HTERT RPE-1 (cell line): ENCODE results near the gene ZNF227.
"Not testable (repeated sequence)": the region's sequence is repeated elsewhere in the genome, so short reads cannot be mapped to it uniquely, and the experiment has no call there.

Experiments
- in situ Hi-C: fragments of 300-500 bp; cut with MboI; formaldehyde crosslinking; loops from 4 replicates; pipeline ENCODE4 v1.14.3; 2020; ENCODE audit warnings: low sequenced_read_pairs

Gene ZNF227

DNA sequence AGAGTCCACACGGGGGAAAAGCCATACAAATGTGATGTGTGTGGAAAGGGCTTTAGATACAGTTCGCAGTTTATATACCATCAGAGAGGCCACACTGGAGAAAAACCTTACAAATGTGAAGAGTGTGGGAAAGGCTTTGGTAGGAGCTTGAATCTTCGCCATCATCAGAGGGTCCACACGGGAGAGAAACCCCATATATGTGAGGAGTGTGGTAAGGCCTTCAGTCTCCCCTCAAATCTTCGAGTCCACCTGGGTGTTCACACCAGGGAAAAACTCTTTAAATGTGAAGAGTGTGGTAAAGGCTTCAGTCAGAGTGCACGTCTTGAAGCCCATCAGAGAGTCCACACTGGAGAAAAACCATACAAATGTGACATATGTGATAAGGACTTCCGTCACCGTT, 24.1 kb downstream of the ZNF227 start:
- in situ Hi-C loops = no loop called here

DNA sequence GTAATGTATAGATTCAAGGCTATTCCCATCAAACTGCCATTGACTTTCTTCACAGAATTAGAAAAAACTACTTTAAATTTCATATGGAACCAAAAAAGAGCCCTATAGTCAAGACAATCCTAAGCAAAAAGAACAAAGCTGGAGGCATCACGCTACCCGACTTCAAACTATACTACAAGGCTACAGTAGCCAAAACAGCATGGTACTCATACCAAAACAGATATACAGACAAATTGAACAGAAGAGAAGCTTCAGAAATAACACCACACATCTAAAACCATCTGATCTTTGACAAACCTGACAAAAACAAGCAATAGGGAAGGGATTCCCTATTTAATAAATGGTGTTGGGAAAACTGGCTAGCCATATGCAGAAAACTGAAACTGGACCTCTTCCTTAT, 40.0 kb downstream of the ZNF227 start:
- in situ Hi-C loops = not testable (repeated sequence)

DNA sequence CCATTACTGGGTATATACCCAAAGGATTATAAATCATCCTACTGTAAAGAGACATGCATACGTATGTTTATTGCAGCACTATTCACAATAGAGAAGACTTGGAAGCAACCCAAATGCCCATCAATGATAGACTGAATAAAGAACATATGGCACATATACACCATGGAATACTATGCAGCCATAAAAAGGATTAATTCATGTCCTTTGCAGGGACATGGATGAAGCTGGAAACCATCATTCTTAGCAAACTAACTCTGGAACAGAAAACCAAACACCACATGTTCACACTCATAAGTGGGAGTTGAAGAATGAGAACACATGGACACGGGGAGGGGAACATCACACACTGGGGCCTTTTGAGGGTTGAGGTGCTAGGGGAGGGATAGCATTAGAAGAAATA, 41.1 kb downstream of the ZNF227 start:
- in situ Hi-C loops = not testable (repeated sequence)

DNA sequence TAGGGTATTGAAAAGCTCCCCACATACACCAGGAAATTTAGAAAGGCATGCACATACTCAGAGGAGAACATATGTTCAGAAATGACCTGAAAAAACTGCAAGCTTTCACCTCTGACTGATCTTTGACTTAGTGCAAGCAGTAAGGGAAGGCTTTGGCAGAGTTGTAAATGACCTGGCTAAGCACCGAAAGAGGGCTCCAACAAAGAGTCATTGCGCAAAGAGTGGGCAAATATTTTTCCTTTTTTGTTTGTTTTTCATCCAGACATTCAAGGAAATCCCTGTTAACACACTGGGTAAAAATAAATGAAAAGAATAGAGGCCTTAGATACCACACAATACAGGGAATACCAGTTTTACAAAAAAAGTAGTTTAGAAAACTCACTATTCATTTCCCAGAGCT, 42.2 kb downstream of the ZNF227 start:
- in situ Hi-C loops = no loop called here

DNA sequence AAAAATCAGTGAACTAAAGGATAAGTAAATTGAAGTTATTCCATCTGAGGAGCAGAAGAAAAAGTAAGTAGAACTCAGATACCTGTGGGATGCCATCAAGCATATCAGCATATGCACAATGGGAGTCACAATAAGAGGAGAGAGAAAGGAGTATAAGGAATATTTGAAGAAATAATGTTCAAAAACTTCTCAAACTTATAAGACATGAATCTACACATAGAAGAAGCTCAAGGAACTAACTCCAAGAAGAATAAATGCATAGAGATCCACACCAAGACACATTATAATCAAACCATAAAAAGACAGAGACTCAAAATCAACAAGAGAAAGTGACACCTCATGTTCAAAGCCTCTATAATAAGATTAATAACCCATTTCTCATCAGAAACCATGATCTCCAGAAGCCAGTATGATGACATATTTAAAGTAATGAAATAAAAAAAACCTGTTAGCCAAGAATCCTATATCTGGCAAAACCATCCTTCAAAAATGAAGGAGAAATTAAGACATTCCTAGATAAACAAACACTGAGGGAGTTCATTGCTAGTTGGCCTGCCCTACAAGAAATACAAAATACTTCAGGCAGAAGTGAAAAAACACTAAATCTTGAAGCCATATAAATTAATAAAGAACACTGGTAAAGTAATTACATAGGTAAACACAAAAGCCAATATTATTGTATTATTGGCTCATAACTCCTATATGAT, 43.5 kb downstream of the ZNF227 start:
- in situ Hi-C loops = no loop called here

DNA sequence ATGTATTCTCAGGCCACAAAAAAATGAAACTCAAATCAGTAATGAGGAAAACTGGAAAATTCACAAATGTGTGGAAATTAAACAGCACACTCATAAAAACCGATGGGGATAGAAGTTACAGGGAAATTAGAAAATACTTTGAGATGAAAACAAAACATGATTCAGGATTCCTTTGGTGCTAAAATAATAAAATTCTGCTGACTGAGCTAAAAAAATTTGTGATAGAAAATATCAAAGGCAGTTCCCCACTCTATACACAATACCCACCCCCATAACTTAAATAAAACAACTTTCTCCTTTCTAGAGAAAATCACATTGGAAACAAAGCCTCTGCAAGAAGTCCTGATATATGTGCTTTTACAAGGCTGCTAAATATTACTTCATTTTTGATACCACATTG, 45.8 kb downstream of the ZNF227 start:
- in situ Hi-C loops = no loop called here

DNA sequence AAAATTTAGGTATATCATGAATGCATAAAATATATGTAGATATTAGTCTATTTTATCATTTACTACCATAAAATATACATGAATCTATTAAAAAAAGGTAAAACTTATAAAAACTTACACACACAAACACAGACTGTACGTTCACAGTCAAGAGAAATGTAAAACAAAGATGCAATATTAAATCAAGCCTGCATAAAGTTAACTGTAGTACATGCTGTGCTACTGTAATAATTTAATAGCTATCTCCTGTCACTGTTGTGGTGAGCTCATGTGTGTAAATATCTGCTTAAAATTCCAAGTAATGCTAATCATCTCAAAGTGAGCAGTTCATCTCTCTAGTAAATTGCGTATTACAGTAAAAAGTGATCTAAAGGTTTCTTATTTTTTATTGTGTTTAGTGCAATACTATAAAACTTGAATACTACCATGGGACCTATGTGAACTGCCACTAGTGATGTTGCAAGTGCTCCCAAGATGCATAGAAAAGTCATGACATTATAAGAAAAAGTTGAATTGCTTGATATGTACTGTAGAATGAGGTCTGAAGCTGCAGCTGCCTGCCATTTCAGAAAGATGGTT, 46.6 kb downstream of the ZNF227 start:
- in situ Hi-C loops = no loop called here

DNA sequence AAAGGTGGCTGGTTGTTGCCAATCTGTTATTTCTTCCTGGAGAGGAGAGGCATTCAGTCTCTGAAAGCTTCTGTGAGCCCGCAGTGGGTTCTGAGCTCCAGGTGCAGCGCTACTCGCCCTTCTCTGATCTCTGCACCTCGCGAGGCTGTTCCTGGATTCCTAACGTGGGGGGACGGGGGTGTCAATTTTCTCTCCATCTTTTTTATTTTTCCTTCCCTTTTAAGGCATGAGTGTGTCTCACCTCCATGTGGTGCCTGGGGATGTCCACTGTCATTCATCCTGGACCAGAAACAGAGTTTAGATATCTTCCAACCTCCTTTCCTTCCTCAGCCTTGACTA, 48.0 kb downstream of the ZNF227 start:
- in situ Hi-C loops = no loop called here

DNA sequence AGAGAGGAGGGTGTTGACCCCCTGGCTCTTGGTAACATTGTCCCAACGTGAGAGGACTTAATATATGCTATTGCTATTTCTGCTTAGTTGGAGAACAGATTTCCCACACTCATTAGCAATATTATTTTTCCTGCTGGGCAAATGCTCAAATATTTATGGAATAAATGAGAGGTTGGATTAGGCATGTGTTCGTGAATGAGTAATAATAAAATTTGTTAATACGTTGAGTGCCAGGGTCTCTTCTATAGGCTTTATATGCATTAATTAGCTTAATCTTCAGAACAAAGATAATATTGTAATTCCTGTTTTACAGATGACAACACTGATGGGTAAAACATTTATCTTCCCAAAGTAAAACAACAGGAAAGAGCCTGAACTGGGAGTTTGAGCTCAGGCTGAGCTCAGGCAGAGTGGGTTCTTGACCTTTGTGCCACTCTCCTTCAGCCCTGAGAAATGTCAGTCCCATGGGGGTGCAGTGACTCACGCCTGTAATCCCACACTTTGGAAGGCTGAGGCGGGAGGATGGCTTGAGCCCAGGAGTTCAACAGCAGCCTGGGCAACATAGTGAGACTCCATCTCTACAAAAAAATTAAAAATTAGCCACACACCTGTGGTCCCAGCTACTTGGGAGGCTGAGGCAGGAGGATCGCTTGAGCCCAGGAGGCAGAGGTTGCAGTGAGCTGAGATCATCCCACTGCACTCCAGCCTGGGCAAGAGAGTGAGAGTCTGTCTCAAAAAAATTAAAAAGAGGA, 48.5 kb downstream of the ZNF227 start:
- in situ Hi-C loops = no loop called here

DNA sequence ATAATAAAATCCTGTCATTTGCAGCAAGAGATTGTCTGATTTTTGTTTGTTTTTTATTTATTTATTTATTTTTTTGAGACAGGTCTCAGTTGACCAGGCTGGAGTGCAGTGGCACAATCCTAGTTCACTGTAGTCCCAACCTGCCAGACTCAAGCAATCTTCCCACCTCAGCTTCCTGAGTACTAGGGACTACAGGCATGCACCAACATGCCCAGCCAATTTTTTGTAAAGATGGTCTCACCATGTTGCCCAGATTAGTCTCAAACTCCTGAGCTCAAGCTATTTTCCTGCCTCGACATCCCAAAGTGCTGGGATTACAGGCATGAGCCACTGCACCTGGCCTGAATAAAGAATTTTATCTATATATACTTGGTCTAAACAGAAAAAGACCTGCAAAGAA, 65.0 kb downstream of the ZNF227 start:
- in situ Hi-C loops = no loop called here

DNA sequence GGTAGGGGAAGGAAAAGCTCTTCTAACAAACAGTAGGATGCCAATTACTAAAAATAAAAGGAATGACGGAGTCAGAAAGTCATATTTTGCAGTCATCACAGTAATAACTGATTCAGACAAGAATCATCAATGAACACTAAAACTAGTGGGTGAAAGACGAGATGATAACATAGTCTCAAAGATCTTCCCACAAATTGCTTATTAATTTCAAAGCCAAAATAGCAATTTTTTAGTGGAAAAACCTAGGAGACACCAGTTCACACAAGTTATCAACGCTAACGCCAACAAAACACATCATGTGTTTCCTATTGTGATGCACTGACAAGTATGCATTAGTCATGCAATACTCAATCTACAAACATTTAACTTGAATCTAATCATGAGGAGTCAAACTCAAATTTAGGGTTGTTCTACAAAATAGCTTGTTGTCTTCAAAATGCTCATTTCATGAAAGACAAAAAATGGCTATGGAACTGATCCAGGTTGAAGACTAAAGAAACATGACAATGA, 65.9 kb downstream of the ZNF227 start:
- in situ Hi-C loops = no loop called here

DNA sequence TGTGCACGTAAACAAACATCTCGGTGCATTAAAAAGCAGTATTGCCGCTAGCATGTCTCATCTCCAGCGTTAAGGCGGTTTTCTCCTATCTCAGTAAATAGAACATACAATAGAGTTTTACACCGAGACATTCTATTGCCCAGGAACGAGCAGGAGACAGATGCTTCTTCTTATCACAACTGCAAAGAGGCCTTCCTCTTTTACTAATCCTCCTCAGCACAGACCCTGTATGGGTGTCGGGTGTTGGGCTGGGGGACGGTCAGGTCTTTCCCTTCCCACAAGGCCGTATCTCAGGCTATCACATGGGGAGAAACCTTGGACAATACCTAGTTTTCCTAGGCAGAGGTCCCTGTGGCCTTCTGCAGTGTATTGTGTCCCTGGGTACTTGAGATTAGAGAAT, 68.6 kb downstream of the ZNF227 start:
- in situ Hi-C loops = no loop called here

DNA sequence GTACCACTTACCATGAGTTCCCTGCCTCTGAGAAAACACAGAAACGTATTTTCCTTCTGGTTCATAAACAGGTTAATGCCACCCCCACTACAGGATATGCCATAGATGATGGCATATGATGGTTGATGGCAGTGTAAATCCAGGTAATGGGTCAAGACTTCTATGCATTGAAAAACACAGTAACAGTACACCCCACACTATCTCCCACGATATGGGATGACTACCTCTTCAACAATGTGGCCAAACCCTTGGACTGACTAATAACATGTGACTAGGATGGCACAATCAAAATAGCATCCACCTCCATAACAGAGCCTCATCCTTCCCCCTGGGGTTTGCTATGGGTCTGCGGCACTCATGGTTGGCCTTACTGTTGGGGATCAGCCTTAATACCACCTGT, 70.5 kb downstream of the ZNF227 start:
- in situ Hi-C loops = no loop called here

DNA sequence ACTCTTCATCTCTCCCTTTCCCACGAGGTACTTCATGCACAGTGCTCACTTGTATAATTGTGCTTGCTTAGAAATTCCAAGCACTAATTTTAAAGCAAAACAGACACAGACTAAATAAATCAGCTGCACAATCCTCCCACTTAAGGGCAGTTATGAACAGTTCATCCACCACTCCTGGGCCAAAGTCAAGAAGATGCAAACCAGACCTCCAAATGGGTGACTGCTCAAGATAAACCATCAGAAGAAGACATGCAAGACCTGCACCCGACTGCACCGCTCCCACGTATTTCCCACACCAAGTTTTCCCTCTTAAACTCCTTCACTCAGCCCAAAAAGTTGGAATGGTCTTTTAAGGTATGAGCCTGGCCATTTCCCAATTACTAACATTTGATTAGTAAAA, 72.6 kb downstream of the ZNF227 start:
- in situ Hi-C loops = no loop called here
